HEK293T (cell line): ENCODE measurements around the gene MYO9A.

ENCODE experiments used
- ARNT ChIP-seq: fragments of 450-650 bp; IDR thresholded peaks from 2 replicates; pipeline ENCODE4 v1.6.1; 2017; ENCODE audit warnings: mild to moderate bottlenecking
- BHLHE40 ChIP-seq: fragments of 450-650 bp; IDR thresholded peaks from 2 replicates; pipeline ENCODE4 v1.6.1; 2016; ENCODE audit warnings: mild to moderate bottlenecking, moderate library complexity, borderline replicate concordance
- CTBP1 ChIP-seq: fragments of 450-650 bp; IDR thresholded peaks from 2 replicates; pipeline ENCODE4 v1.6.1; 2016; ENCODE audit warnings: borderline replicate concordance
- ELF4 ChIP-seq: fragments of 450-650 bp; IDR thresholded peaks from 2 replicates; pipeline ENCODE4 v1.6.1; 2017; ENCODE audit warnings: antibody characterized with exemption
- FOXK2 ChIP-seq: fragments of 450-650 bp; IDR thresholded peaks from 2 replicates; pipeline ENCODE4 v1.6.1; 2016; ENCODE audit warnings: mild to moderate bottlenecking
- SP1 ChIP-seq: fragments of 450-650 bp; IDR thresholded peaks from 2 replicates; pipeline ENCODE4 v1.6.1; 2017
- TARDBP ChIP-seq: fragments of 450-650 bp; IDR thresholded peaks from 2 replicates; pipeline ENCODE4 v1.6.1; 2016
- ZNF384 ChIP-seq: fragments of 450-650 bp; IDR thresholded peaks from 2 replicates; pipeline ENCODE4 v1.6.1; 2016

DNA sequence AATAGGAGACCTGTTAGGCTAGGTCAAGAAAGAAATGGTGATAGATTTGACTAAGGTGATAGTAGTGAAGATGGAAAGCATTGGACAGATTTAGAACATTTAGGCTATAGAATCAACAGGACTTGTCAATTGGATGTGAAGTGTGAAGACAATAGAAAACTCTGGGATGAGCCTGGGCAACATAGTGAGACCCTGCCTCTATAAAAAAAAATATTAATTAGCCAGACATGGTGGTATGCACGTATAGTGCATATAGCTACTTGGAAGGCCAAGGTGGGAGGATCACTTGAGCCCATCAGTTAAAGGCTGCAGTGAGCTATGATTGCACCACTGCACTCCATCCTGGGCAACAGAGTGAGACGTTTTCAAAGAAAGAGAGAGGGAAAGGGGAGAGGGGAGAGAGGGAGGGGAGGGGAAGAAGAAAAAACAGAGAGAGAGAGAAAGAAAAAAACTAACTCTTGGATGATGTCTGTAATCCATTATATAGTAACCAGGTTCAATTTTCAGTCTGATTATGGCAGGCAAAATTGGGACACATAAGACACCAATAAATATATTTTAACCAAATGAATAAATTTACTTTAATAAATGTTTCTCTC, 9.9 kb upstream of the MYO9A start:
- TF ChIP-seq BHLHE40 (no peak), ZNF384 (no peak), ELF4 (no peak), FOXK2 (no peak), SP1 (no peak), CTBP1 (no peak), ARNT (no peak), TARDBP (no peak)
